Measurements from ENCODE around the gene B3GNT9.

DNA sequence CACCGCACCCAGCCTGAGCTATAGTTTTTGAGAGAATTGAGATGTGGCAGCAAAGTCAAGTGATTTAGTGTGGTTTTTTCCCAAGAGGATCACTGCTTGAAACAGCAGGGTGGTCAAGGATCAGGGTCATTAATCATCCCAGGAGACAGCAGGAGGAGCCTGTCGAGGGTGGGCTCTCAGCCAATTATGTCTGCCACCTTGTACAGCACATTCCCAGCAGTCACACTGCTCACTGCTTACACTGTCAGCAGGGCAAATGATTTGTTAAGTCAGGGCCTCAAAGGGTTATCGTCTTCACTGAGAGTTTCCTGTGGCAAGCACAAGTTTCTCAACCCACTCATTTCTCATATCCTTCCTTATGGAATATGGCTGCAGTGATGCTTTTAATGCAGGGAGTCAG lies 13.2 kb downstream of the B3GNT9 start:
- TF ChIP-seq, protein P1, sequence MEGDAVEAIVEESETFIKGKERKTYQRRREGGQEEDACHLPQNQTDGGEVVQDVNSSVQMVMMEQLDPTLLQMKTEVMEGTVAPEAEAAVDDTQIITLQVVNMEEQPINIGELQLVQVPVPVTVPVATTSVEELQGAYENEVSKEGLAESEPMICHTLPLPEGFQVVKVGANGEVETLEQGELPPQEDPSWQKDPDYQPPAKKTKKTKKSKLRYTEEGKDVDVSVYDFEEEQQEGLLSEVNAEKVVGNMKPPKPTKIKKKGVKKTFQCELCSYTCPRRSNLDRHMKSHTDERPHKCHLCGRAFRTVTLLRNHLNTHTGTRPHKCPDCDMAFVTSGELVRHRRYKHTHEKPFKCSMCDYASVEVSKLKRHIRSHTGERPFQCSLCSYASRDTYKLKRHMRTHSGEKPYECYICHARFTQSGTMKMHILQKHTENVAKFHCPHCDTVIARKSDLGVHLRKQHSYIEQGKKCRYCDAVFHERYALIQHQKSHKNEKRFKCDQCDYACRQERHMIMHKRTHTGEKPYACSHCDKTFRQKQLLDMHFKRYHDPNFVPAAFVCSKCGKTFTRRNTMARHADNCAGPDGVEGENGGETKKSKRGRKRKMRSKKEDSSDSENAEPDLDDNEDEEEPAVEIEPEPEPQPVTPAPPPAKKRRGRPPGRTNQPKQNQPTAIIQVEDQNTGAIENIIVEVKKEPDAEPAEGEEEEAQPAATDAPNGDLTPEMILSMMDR (IDR thresholded peaks at IDR 0.05): no peak
- TF ChIP-seq POLR2A (IDR thresholded peaks at IDR 0.05): no peak
